SK-N-SH treated with all-trans-retinoic acid at 6 μM for 48 hours (cell line): Measurements from ENCODE around the gene MORC1.

ENCODE experiments used
- ATAC-seq: fragments of 200-7000 bp; cut with Tn5 transposase; 3 replicates; pipeline ENCODE4 v1.9.1; 2020; ENCODE audit warnings: mild to moderate bottlenecking, moderate library complexity
- ARNTL ChIP-seq: fragments of 450-650 bp; formaldehyde crosslinking; IDR thresholded peaks from 2 replicates; pipeline ENCODE4 v1.5.0; 2020; ENCODE audit warnings: low read depth, mild to moderate bottlenecking, moderate library complexity, borderline replicate concordance
- BACH2 ChIP-seq: fragments of 250-450 bp; sonication (Bioruptor Pico); IDR thresholded peaks from 2 replicates; pipeline ENCODE4 v1.9.0; 2021; ENCODE audit warnings: mild to moderate bottlenecking, borderline replicate concordance
- CREB5 ChIP-seq: fragments of 250-450 bp; sonication (Bioruptor Pico); IDR thresholded peaks from 2 replicates; pipeline ENCODE4 v1.5.1; 2020; ENCODE audit warnings: low read depth, mild to moderate bottlenecking, moderate library complexity
- CSDC2 ChIP-seq: fragments of 250-450 bp; sonication (Bioruptor Pico); IDR thresholded peaks from 2 replicates; pipeline ENCODE4 v1.5.0; 2020; ENCODE audit warnings: mild to moderate bottlenecking, moderate library complexity
- CSRNP3 ChIP-seq: fragments of 250-450 bp; sonication (Bioruptor Pico); IDR thresholded peaks from 2 replicates; pipeline ENCODE4 v1.5.1; 2021; ENCODE audit warnings: mild to moderate bottlenecking, moderate library complexity
- ESRRG ChIP-seq: fragments of 250-450 bp; sonication (Bioruptor Pico); IDR thresholded peaks from 2 replicates; pipeline ENCODE4 v1.6.1; 2021; ENCODE audit warnings: mild to moderate bottlenecking
- GLIS3 ChIP-seq: fragments of 250-450 bp; sonication (Bioruptor Pico); IDR thresholded peaks from 2 replicates; pipeline ENCODE4 v1.5.0; 2020; ENCODE audit warnings: mild to moderate bottlenecking, moderate library complexity
- ISL1 ChIP-seq: fragments of 250-450 bp; sonication (Bioruptor Pico); IDR thresholded peaks from 2 replicates; pipeline ENCODE4 v2.1.2; 2022; ENCODE audit warnings: mild to moderate bottlenecking, moderate library complexity
- OSR1 ChIP-seq: fragments of 250-450 bp; sonication (Bioruptor Pico); IDR thresholded peaks from 2 replicates; pipeline ENCODE4 v1.8.0; 2022; ENCODE audit warnings: moderate library complexity, mild to moderate bottlenecking, inconsistent platforms
- PATZ1 ChIP-seq: fragments of 250-450 bp; sonication (Bioruptor Pico); IDR thresholded peaks from 2 replicates; pipeline ENCODE4 v1.8.0; 2020; ENCODE audit warnings: mild to moderate bottlenecking, moderate library complexity, borderline replicate concordance
- POU6F1 ChIP-seq: fragments of 250-450 bp; sonication (Bioruptor Pico); IDR thresholded peaks from 2 replicates; pipeline ENCODE4 v1.8.0; 2021; ENCODE audit warnings: low read depth, mild to moderate bottlenecking, moderate library complexity, borderline replicate concordance
- PPARA ChIP-seq: fragments of 250-450 bp; sonication (Bioruptor Pico); IDR thresholded peaks from 2 replicates; pipeline ENCODE4 v1.5.0; 2020; ENCODE audit warnings: mild to moderate bottlenecking, borderline replicate concordance
- RARB ChIP-seq: fragments of 250-450 bp; sonication (Bioruptor Pico); IDR thresholded peaks from 2 replicates; pipeline ENCODE4 v1.8.0; 2021; ENCODE audit warnings: mild to moderate bottlenecking, moderate library complexity
- SNAI2 ChIP-seq: fragments of 250-450 bp; sonication (Bioruptor Pico); IDR thresholded peaks from 2 replicates; pipeline ENCODE4 v1.5.0; 2020; ENCODE audit warnings: mild to moderate bottlenecking, moderate library complexity
- TCF4 ChIP-seq: fragments of 250-450 bp; sonication (Bioruptor Pico); IDR thresholded peaks from 2 replicates; pipeline ENCODE4 v1.8.0; 2021; ENCODE audit warnings: mild to moderate bottlenecking, moderate library complexity, borderline replicate concordance
- TSHZ2 ChIP-seq: fragments of 250-450 bp; sonication (Bioruptor Pico); IDR thresholded peaks from 2 replicates; pipeline ENCODE4 v1.5.0; 2020; ENCODE audit warnings: mild to moderate bottlenecking, moderate library complexity
- ZC3H10 ChIP-seq: fragments of 250-450 bp; sonication (Bioruptor Pico); IDR thresholded peaks from 2 replicates; pipeline ENCODE4 v1.5.1; 2021; ENCODE audit warnings: mild to moderate bottlenecking, moderate library complexity
- ZFP3 ChIP-seq: fragments of 250-450 bp; sonication (Bioruptor Pico); IDR thresholded peaks from 2 replicates; pipeline ENCODE4 v1.5.0; 2020; ENCODE audit warnings: mild to moderate bottlenecking, moderate library complexity
- ZFP30 ChIP-seq: fragments of 450-650 bp; formaldehyde crosslinking; IDR thresholded peaks from 2 replicates; pipeline ENCODE4 v1.5.0; 2022; ENCODE audit warnings: mild to moderate bottlenecking, moderate library complexity
- ZNF70 ChIP-seq: fragments of 450-650 bp; formaldehyde crosslinking; IDR thresholded peaks from 2 replicates; pipeline ENCODE4 v1.5.0; 2020; ENCODE audit warnings: mild to moderate bottlenecking, moderate library complexity
- ZNF8 ChIP-seq: fragments of 450-650 bp; formaldehyde crosslinking; IDR thresholded peaks from 2 replicates; pipeline ENCODE4 v1.5.0; 2020; ENCODE audit warnings: mild to moderate bottlenecking, moderate library complexity

MORC1 gene

GRCh38 chr3:109116031-109116430 lies 1.9 kb downstream of the MORC1 start:
- no peak for ATAC-seq
- TF ChIP-seq TSHZ2 (CRISPR knock-in tag): no peak
- TF ChIP-seq ESRRG: no peak
- TF ChIP-seq CSRNP3 (CRISPR knock-in tag): no peak
- no peak for TF ChIP-seq PPARA (CRISPR knock-in tag)
- no peak for TF ChIP-seq ZNF8
- TF ChIP-seq ZC3H10 (CRISPR knock-in tag): no peak
- no peak for TF ChIP-seq SNAI2
- no peak for TF ChIP-seq ARNTL (CRISPR knock-in tag)
- no peak for TF ChIP-seq PATZ1 (CRISPR knock-in tag)
- TF ChIP-seq RARB (CRISPR knock-in tag): no peak
- TF ChIP-seq ISL1 (CRISPR knock-in tag): no peak
- no peak for TF ChIP-seq CREB5 (CRISPR knock-in tag)

- TF ChIP-seq PATZ1 (CRISPR knock-in tag) (no peak), GLIS3 (CRISPR knock-in tag) (no peak), POU6F1 (no peak), CREB5 (CRISPR knock-in tag) (no peak), SNAI2 (no peak), ARNTL (CRISPR knock-in tag) (no peak), ISL1 (CRISPR knock-in tag) (no peak), ESRRG (no peak), TSHZ2 (CRISPR knock-in tag) (no peak), OSR1 (no peak), ZFP3 (CRISPR knock-in tag) (no peak), TCF4 (CRISPR knock-in tag) (no peak), ZFP30 (CRISPR knock-in tag) (no peak), ZNF8 (no peak), CSDC2 (CRISPR knock-in tag) (no peak), ZNF70 (CRISPR knock-in tag) (no peak), RARB (CRISPR knock-in tag) (no peak), PPARA (CRISPR knock-in tag) (no peak), BACH2 (CRISPR knock-in tag) (no peak), CSRNP3 (CRISPR knock-in tag) (no peak)
- no peak for ATAC-seq
These were observed 2.5 kb downstream of the MORC1 start for GRCh38 chr3:109115451-109115850.
